T-cell (primary cell): ENCODE measurements around the gene TLCD3A. TPM values are rescaled to one million over a fixed set of nuclear protein-coding genes. Genes with fewer than 3 reads are reported as not detected.
A peak's percentile ranks its signal among the peaks of the same experiment; 100 is the strongest.
"Not testable (repeated sequence)": the region's sequence is repeated elsewhere in the genome, so short reads cannot be mapped to it uniquely, and the experiment has no call there.

Experiments
- ATAC-seq, 4 experiments: fragments of 200-7000 bp in 3 of 4; fragments of 150-1000 bp in 1 of 4; cut with Tn5 transposase; replicated peaks in 1 of 4; 1 replicate in 3 of 4; 2 replicates in 1 of 4; pipeline ENCODE4 v1.10.0; 2021; ENCODE audit warnings: moderate library complexity in 3 of 4, mild to moderate bottlenecking in 2 of 4, moderate number of reproducible peaks in 1 of 4
- CTCF ChIA-PET, 2 donors: fragments of 300-600 bp; sonication (Branson Sonifier 250); formaldehyde crosslinking; loops; one replicate each; lab custom pipeline; 2022; ENCODE audit warnings: antibody characterized with exemption in 2 of 2; lab: Charles Lee
- POLR2A ChIA-PET, 2 donors: fragments of 300-600 bp; sonication (Branson Sonifier 250); formaldehyde crosslinking; loops; one replicate each; lab custom pipeline; 2022; ENCODE audit warnings: antibody characterized with exemption in 2 of 2; lab: Charles Lee
- DNase-seq, 35 experiments: peaks; one replicate each; pipeline versions ENCODE4 v3.0.0 to v3.0.0-alpha.2; 2013 to 2023
- H3K27ac ChIP-seq: one replicate; pipeline ENCODE4 v1.5.1; 2013; ENCODE audit warnings: low read length
- H3K27me3 ChIP-seq, 2 experiments: replicated peaks in 1 of 2; 1 replicate in 1 of 2; 2 replicates in 1 of 2; pipeline versions ENCODE4 v1.6.1 to v1.7.0; 2013; ENCODE audit warnings: low read length in 1 of 2, mixed read lengths in 1 of 2; ENCODE audit not compliant: control insufficient read depth in 2 of 2, insufficient read depth in 2 of 2; ENCODE audit errors: extremely low read depth in 1 of 2
- H3K36me3 ChIP-seq, 2 donors: 1 replicate in 1 of 2; 2 replicates in 1 of 2; pipeline versions ENCODE4 v1.6.1 to v1.7.0; 2013; ENCODE audit warnings: low read length in 1 of 2; ENCODE audit not compliant: control insufficient read depth in 2 of 2, insufficient read depth in 1 of 2; ENCODE audit errors: extremely low read depth in 1 of 2
- H3K4me1 ChIP-seq, 2 experiments: 1 replicate in 1 of 2; 2 replicates in 1 of 2; pipeline versions ENCODE4 v1.6.1 to v1.7.0; 2013; ENCODE audit warnings: low read length in 2 of 2, mixed read lengths in 1 of 2; ENCODE audit not compliant: insufficient read depth in 2 of 2, control insufficient read depth in 1 of 2; ENCODE audit errors: extremely low read depth in 1 of 2
- H3K4me3 ChIP-seq, 2 donors: 1 replicate in 1 of 2; 2 replicates in 1 of 2; pipeline versions ENCODE4 v1.5.1 to v1.7.0; 2013; ENCODE audit warnings: mild to moderate bottlenecking in 2 of 2, low read length in 1 of 2, moderate library complexity in 1 of 2; ENCODE audit not compliant: control insufficient read depth in 1 of 2; ENCODE audit errors: extremely low read depth in 1 of 2
- H3K9me3 ChIP-seq: 2 replicates; pipeline ENCODE4 v1.7.0; 2013
- H3K27ac Mint-ChIP-seq, 2 donors: one replicate each; pipeline ENCODE4 v1.8.0; 2020 to 2021; ENCODE audit warnings: mild to moderate bottlenecking in 2 of 2, mixed read lengths in 2 of 2
- H3K27me3 Mint-ChIP-seq, 2 donors: one replicate each; pipeline ENCODE4 v1.8.0; 2021 to 2022; ENCODE audit warnings: mixed read lengths in 2 of 2
- H3K36me3 Mint-ChIP-seq: one replicate; pipeline ENCODE4 v1.8.0; 2021; ENCODE audit warnings: mixed read lengths
- H3K4me1 Mint-ChIP-seq, 3 donors: one replicate each; pipeline ENCODE4 v1.8.0; 2020 to 2022; ENCODE audit warnings: mixed read lengths in 3 of 3, mild to moderate bottlenecking in 1 of 3
- H3K4me3 Mint-ChIP-seq, 3 donors: one replicate each; pipeline ENCODE4 v1.8.0; 2020 to 2022; ENCODE audit warnings: mild to moderate bottlenecking in 3 of 3, mixed read lengths in 3 of 3, moderate library complexity in 3 of 3
- H3K9me3 Mint-ChIP-seq, 3 donors: one replicate each; pipeline ENCODE4 v1.8.0; 2020 to 2022; ENCODE audit warnings: mixed read lengths in 3 of 3
- WGBS: methylation state at CpG from one replicate; pipeline ENCODE4 v1.1.5; 2013; ENCODE audit warnings: missing lambda C conversion rate; ENCODE audit not compliant: insufficient coverage; 5-methylcytosine and 5-hydroxymethylcytosine counted together
- total RNA-seq, 35 experiments: library from RNA in 6 of 35; stranded (reverse) in 6 of 35; fragments of 120-200 nt in 1 of 35; gene quantifications; one replicate each; pipeline versions ENCODE4 v1.2.1 to v1.2.4 and lab custom pipeline; 2013 to 2026

Gene TLCD3A
- total RNA-seq, 5 donors from 2014 or later (not counting 1 experiment from before 2014, with no cell fraction given) = 1.3 to 3.0 (median 2.2) TPM

GRCh38 chr17:697682-698081, 34.7 kb upstream of the TLCD3A start:
- no peaks in the 10 kb centered on the region for H3K9me3 ChIP-seq
- DNase-seq (no peak), ATAC-seq (no peak)
- Mint-ChIP-seq H3K36me3 (peaks cover 34% of the 10 kb centered on the region), H3K4me3 (no peak overlapping the region), H3K4me1 (no peaks in the 10 kb centered on the region), H3K27me3 (no peaks in the 10 kb centered on the region), H3K9me3 (no peaks in the 10 kb centered on the region), H3K27ac (no peak overlapping the region)
- no peak overlapping the region for H3K4me3 ChIP-seq
- ChIA-PET CTCF (interaction anchor here in 1 of 2 donors (0.9 to 5.5 kb wide), 2 partner anchors 286 to 312 kb away, joined by 3 to 94 read pairs; no protein-coding TSS in a partner anchor), POLR2A (no interaction called here)
- no peaks in the 10 kb centered on the region for H3K4me1 ChIP-seq
- no peaks in the 10 kb centered on the region for H3K27me3 ChIP-seq
- WGBS = 100% methylated on average over 1 of the region's 8 CpGs
- peaks cover 0 to 61% of the 10 kb centered on the region in 2 donors for H3K36me3 ChIP-seq
- no peak overlapping the region for H3K27ac ChIP-seq

GRCh38 chr17:698096-698495, 34.3 kb upstream of the TLCD3A start:
- POLR2A ChIA-PET, H3K4me1 Mint-ChIP-seq, H3K27ac ChIP-seq, H3K27me3 ChIP-seq, H3K4me3 ChIP-seq, H3K27me3 Mint-ChIP-seq, DNase-seq, ATAC-seq, H3K27ac Mint-ChIP-seq, H3K4me3 Mint-ChIP-seq, H3K9me3 Mint-ChIP-seq, H3K4me1 ChIP-seq, H3K9me3 ChIP-seq: not testable (repeated sequence)
- WGBS = no CpG with 5 or more reads among the region's 2 CpGs
- H3K36me3 ChIP-seq = peaks cover 0 to 59% of the 10 kb centered on the region in 2 donors
- CTCF ChIA-PET = interaction anchor here (0.6 to 5.5 kb wide), 4 partner anchors 18 to 314 kb away, joined by 3 to 94 read pairs (median 4); no protein-coding TSS in a partner anchor
- H3K36me3 Mint-ChIP-seq = peaks cover 34% of the 10 kb centered on the region

GRCh38 chr17:699345-699744, 33.1 kb upstream of the TLCD3A start:
- DNase-seq (no peak), ATAC-seq (no peak)
- Histone ChIP-seq H3K27me3 (no peaks in the 10 kb centered on the region), H3K27ac (no peak overlapping the region), H3K4me3 (no peak overlapping the region), H3K4me1 (no peaks in the 10 kb centered on the region), H3K36me3 (peaks cover 0 to 47% of the 10 kb centered on the region in 2 donors), H3K9me3 (no peaks in the 10 kb centered on the region)
- POLR2A ChIA-PET = no interaction called here
- no peaks in the 10 kb centered on the region for H3K27me3 Mint-ChIP-seq
- 100% methylated on average over 4 of the region's 7 CpGs for WGBS
- peaks cover 0 to 3% (median 0%) of the 10 kb centered on the region in 3 donors for H3K4me1 Mint-ChIP-seq
- H3K36me3 Mint-ChIP-seq = peaks cover 28% of the 10 kb centered on the region
- H3K27ac Mint-ChIP-seq = no peak overlapping the region
- no peak overlapping the region for H3K4me3 Mint-ChIP-seq
- CTCF ChIA-PET = interaction anchor here (0.7 to 5.5 kb wide), 6 partner anchors 281 to 534 kb away, joined by 3 to 94 read pairs (median 4); partner anchors contain the start of gene TIMM22 (in 1 of the 2)
- no peaks in the 10 kb centered on the region for H3K9me3 Mint-ChIP-seq

- H3K9me3 Mint-ChIP-seq = no peaks in the 10 kb centered on the region
- H3K4me1 Mint-ChIP-seq = peaks cover 0 to 11% (median 2%) of the 10 kb centered on the region in 3 donors
- DNase-seq (peak in 5 of 35 experiments; percentile 8 to 74 (median 16)), ATAC-seq (peak; percentile 49 to 67 (median 56))
- ChIA-PET CTCF (interaction anchor here (0.5 to 5.5 kb wide), 19 partner anchors 9 to 536 kb away, joined by 3 to 94 read pairs (median 3); partner anchors contain the start of genes TIMM22 (in 1 of the 2) and VPS53 (in 1 of the 2)), POLR2A (interaction anchor here in 1 of 2 donors (0.5 to 0.8 kb wide), 2 partner anchors 18 to 422 kb away, joined by 3 to 7 read pairs; no protein-coding TSS in a partner anchor)
- Histone ChIP-seq H3K9me3 (no peaks in the 10 kb centered on the region), H3K4me3 (no peak overlapping the region), H3K27me3 (no peaks in the 10 kb centered on the region), H3K4me1 (no peaks in the 10 kb centered on the region), H3K27ac (no peak overlapping the region), H3K36me3 (peaks cover 0 to 37% of the 10 kb centered on the region in 2 donors)
- H3K27ac Mint-ChIP-seq = peak overlapping the region in 1 of 2 donors; percentile 11
- H3K36me3 Mint-ChIP-seq = peaks cover 20% of the 10 kb centered on the region
- WGBS = no CpG with 5 or more reads among the region's 1 CpG
- H3K4me3 Mint-ChIP-seq = no peak overlapping the region
- no peaks in the 10 kb centered on the region for H3K27me3 Mint-ChIP-seq
Observed at GRCh38 chr17:700504-701094, 31.8 kb upstream of the TLCD3A start.

GRCh38 chr17:703081-703875, 29.1 kb upstream of the TLCD3A start:
- H3K36me3 Mint-ChIP-seq = peaks cover 13% of the 10 kb centered on the region
- 95% methylated on average over 3 of the region's 12 CpGs for WGBS
- CTCF ChIA-PET = interaction anchor here in 1 of 2 donors (5.5 kb wide), 1 partner anchor 291 kb away, joined by 94 read pairs; no protein-coding TSS in a partner anchor
- H3K36me3 ChIP-seq = peaks cover 0 to 18% of the 10 kb centered on the region in 2 donors
- H3K27ac ChIP-seq = no peak overlapping the region
- H3K4me1 ChIP-seq = no peaks in the 10 kb centered on the region
- H3K4me3 ChIP-seq = no peak overlapping the region
- H3K27ac Mint-ChIP-seq = no peak overlapping the region
- DNase-seq = no peak
- POLR2A ChIA-PET = no interaction called here
- H3K27me3 ChIP-seq = no peaks in the 10 kb centered on the region
- H3K9me3 Mint-ChIP-seq = no peaks in the 10 kb centered on the region
- no peaks in the 10 kb centered on the region for H3K9me3 ChIP-seq
- H3K4me1 Mint-ChIP-seq = peaks cover 5 to 16% (median 14%) of the 10 kb centered on the region in 3 donors
- ATAC-seq = no peak
- no peak overlapping the region for H3K4me3 Mint-ChIP-seq
- no peaks in the 10 kb centered on the region for H3K27me3 Mint-ChIP-seq
